A549 (cell line): ENCODE measurements around the gene PTTG1IP. TPM values are rescaled to one million over a fixed set of nuclear protein-coding genes. Genes with fewer than 3 reads are reported as not detected.

ENCODE experiments used
- ATAC-seq, 2 experiments: fragments of 200-7000 bp in 1 of 2; fragments of >200 bp in 1 of 2; cut with Nextera tagmentation in 1 of 2; cut with Tn5 transposase in 1 of 2; 3 replicates each; pipeline versions ENCODE4 v1.8.0 to v1.9.1; 2018 to 2020; ENCODE audit warnings: mild to moderate bottlenecking in 1 of 2, moderate library complexity in 1 of 2
- CTCF ChIA-PET: fragments of 300-600 bp; sonication (Branson Sonifier 250); formaldehyde crosslinking; extraction: SDS; loops from one replicate; lab custom pipeline; 2021; ENCODE audit warnings: antibody characterized with exemption, inconsistent platforms; lab: Yijun Ruan, JAX
- POLR2A ChIA-PET: fragments of 350-600 bp; formaldehyde crosslinking; extraction: SDS; loops from one replicate; lab custom pipeline; 2021; ENCODE audit warnings: antibody characterized with exemption, inconsistent platforms; lab: Yijun Ruan, JAX
- DNase-seq, 2 experiments: peaks; one replicate each; pipeline versions ENCODE4 v3.0.0 to v3.0.0-alpha.2; 2011 to 2016; ENCODE audit warnings: low read depth in 1 of 2, low spot score in 1 of 2
- FAIRE-seq: peaks from 2 replicates; lab custom pipeline; 2011; peaks lifted over from hg19 to GRCh38; lab: Jason Lieb, UNC
- H3K27ac ChIP-seq, 2 experiments: fragments of >200 bp; sonication (Bioruptor Twin); formaldehyde crosslinking; 3 replicates each; pipeline ENCODE4 v1.5.1; 2016 to 2017
- H3K4me1 ChIP-seq: fragments of >200 bp; sonication (Bioruptor Twin); formaldehyde crosslinking; 3 replicates; pipeline ENCODE4 v1.6.1; 2016
- H3K4me2 ChIP-seq: fragments of >200 bp; sonication (Bioruptor Twin); formaldehyde crosslinking; 3 replicates; pipeline ENCODE4 v1.6.1; 2016
- H3K4me3 ChIP-seq: fragments of >200 bp; sonication (Bioruptor Twin); formaldehyde crosslinking; 3 replicates; pipeline ENCODE4 v1.5.1; 2016
- H3K9me3 ChIP-seq: fragments of >200 bp; sonication (Bioruptor Twin); formaldehyde crosslinking; 3 replicates; pipeline ENCODE4 v1.6.1; 2016
- EP300 ChIP-seq, 2 experiments: fragments of >200 bp; sonication (Bioruptor Twin); formaldehyde crosslinking; IDR thresholded peaks; 2 replicates in 1 of 2; 3 replicates in 1 of 2; pipeline ENCODE4 v1.6.1; 2016 to 2017
- FOXS1 ChIP-seq: fragments of 250-450 bp; sonication (Bioruptor Pico); IDR thresholded peaks from 2 replicates; pipeline ENCODE4 v1.5.0; 2020; ENCODE audit warnings: mild to moderate bottlenecking, moderate library complexity
- GATA3 ChIP-seq: IDR thresholded peaks from 2 replicates; pipeline ENCODE4 v1.6.1; 2012; ENCODE audit warnings: borderline replicate concordance
- HOXB13 ChIP-seq: fragments of 250-450 bp; sonication (Bioruptor Pico); IDR thresholded peaks from 2 replicates; pipeline ENCODE4 v1.5.0; 2020; ENCODE audit warnings: low read depth, mild to moderate bottlenecking, moderate library complexity
- HOXB5 ChIP-seq: fragments of 250-450 bp; sonication (Bioruptor Pico); IDR thresholded peaks from 2 replicates; pipeline ENCODE4 v1.5.0; 2020; ENCODE audit warnings: mild to moderate bottlenecking, moderate library complexity
- KDM5A ChIP-seq: fragments of 200-600 bp; sonication (generic); IDR thresholded peaks from 2 replicates; pipeline ENCODE4 v1.6.1; 2016; ENCODE audit warnings: antibody characterized with exemption, mild to moderate bottlenecking
- MAZ ChIP-seq: fragments of 150-350 bp; IDR thresholded peaks from 2 replicates; pipeline ENCODE4 v1.6.1; 2014; ENCODE audit warnings: antibody characterized with exemption, low read depth, low read length, borderline replicate concordance
- NFE2L2 ChIP-seq: fragments of 150-350 bp; conservative IDR thresholded peaks from 2 replicates; pipeline ENCODE4 v1.6.1; 2014; ENCODE audit warnings: low read length
- NR3C1 ChIP-seq: fragments of >200 bp; sonication (Bioruptor Twin); formaldehyde crosslinking; IDR thresholded peaks from 3 replicates; pipeline ENCODE4 v1.6.1; 2017
- PHF8 ChIP-seq: fragments of 200-600 bp; sonication (generic); IDR thresholded peaks from 2 replicates; pipeline ENCODE4 v1.6.1; 2016; ENCODE audit warnings: low read depth, mild to moderate bottlenecking, antibody characterized with exemption, moderate library complexity, borderline replicate concordance
- RAD21 ChIP-seq, 2 experiments: fragments of >200 bp in 1 of 2; sonication (Bioruptor Twin) in 1 of 2; formaldehyde crosslinking in 1 of 2; IDR thresholded peaks in 1 of 2; conservative IDR thresholded peaks in 1 of 2; 2 replicates in 1 of 2; 3 replicates in 1 of 2; pipeline ENCODE4 v1.6.1; 2012 to 2018; ENCODE audit warnings: inconsistent platforms in 1 of 2
- RFX5 ChIP-seq: fragments of 450-650 bp; IDR thresholded peaks from 2 replicates; pipeline ENCODE4 v1.7.1; 2014; ENCODE audit warnings: antibody characterized with exemption, mild to moderate bottlenecking, moderate library complexity
- RNF2 ChIP-seq: fragments of 200-600 bp; sonication (generic); IDR thresholded peaks from 2 replicates; pipeline ENCODE4 v1.6.1; 2016; ENCODE audit warnings: low read depth, mild to moderate bottlenecking, antibody characterized with exemption, moderate library complexity, borderline replicate concordance
- SMC3 ChIP-seq: fragments of >200 bp; sonication (Bioruptor Twin); formaldehyde crosslinking; IDR thresholded peaks from 3 replicates; pipeline ENCODE4 v1.6.1; 2018; ENCODE audit warnings: inconsistent platforms
- SREBF2 ChIP-seq: fragments of 450-650 bp; IDR thresholded peaks from 2 replicates; pipeline ENCODE4 v1.6.1; 2014; ENCODE audit warnings: mild to moderate bottlenecking, moderate library complexity
- TFCP2L1 ChIP-seq: fragments of 250-450 bp; sonication (Bioruptor Pico); IDR thresholded peaks from 2 replicates; pipeline ENCODE4 v1.5.0; 2021; ENCODE audit warnings: mild to moderate bottlenecking
- ZC3H11A ChIP-seq: fragments of 450-650 bp; IDR thresholded peaks from 2 replicates; pipeline ENCODE4 v1.6.1; 2014; ENCODE audit warnings: antibody characterized with exemption, mild to moderate bottlenecking
- ZFP36 ChIP-seq: fragments of 450-650 bp; IDR thresholded peaks from 2 replicates; pipeline ENCODE4 v1.6.1; 2014; ENCODE audit warnings: borderline replicate concordance; ENCODE audit not compliant: partially characterized antibody
- ZNF302 ChIP-seq: fragments of 250-450 bp; sonication (Bioruptor Pico); IDR thresholded peaks from 2 replicates; pipeline ENCODE4 v1.9.0; 2021; ENCODE audit warnings: inconsistent platforms, mild to moderate bottlenecking, moderate library complexity
- ZSCAN20 ChIP-seq: fragments of 250-450 bp; sonication (Bioruptor Pico); IDR thresholded peaks from 2 replicates; pipeline ENCODE4 v1.8.0; 2022; ENCODE audit warnings: mild to moderate bottlenecking, moderate library complexity
- WGBS: methylation state at CpG from one replicate; pipeline ENCODE4 v1.1.6; 2017; ENCODE audit errors: missing lambda C conversion rate; 5-methylcytosine and 5-hydroxymethylcytosine counted together
- polyA plus RNA-seq, 4 experiments: library from polyadenylated mRNA; depleted of rRNA in 3 of 4; stranded (reverse); fragments of >200 nt; fragmentation: RNase III in 1 of 4; extraction: RNeasy Plus Mini Kit Qiagen cat#74134 plus additional on column Dnase treatment in 1 of 4; gene quantifications; 2 replicates in 3 of 4; 3 replicates in 1 of 4; pipeline ENCODE4 v1.2.3, GENCODE V29; 2011 to 2017
- TF ChIP-seq, protein P1 (sequence below): IDR thresholded peaks from 2 replicates; pipeline ENCODE4 v1.6.1; 2012
- TF ChIP-seq, protein P2 (sequence below): fragments of 250-450 bp; sonication (Bioruptor Pico); IDR thresholded peaks from 2 replicates; pipeline ENCODE4 v1.5.0; 2020; ENCODE audit warnings: low read depth, mild to moderate bottlenecking, moderate library complexity
- TF ChIP-seq, protein P3 (sequence below): fragments of 450-650 bp; IDR thresholded peaks from 2 replicates; pipeline ENCODE4 v1.6.1; 2014; ENCODE audit warnings: antibody characterized with exemption
- TF ChIP-seq, protein P4 (sequence below): fragments of >200 bp; sonication (Bioruptor Twin); formaldehyde crosslinking; IDR thresholded peaks from 3 replicates; pipeline ENCODE4 v1.6.1; 2016
- TF ChIP-seq, protein P5 (sequence below): fragments of 150-350 bp; IDR thresholded peaks from 2 replicates; pipeline ENCODE4 v1.6.1; 2014; ENCODE audit warnings: low read depth, mild to moderate bottlenecking, low read length

PTTG1IP gene
- polyA plus RNA-seq, 2 of the 4 experiments (the other 2 are of a cell fraction), result 98.7 to 99.4 TPM

DNA sequence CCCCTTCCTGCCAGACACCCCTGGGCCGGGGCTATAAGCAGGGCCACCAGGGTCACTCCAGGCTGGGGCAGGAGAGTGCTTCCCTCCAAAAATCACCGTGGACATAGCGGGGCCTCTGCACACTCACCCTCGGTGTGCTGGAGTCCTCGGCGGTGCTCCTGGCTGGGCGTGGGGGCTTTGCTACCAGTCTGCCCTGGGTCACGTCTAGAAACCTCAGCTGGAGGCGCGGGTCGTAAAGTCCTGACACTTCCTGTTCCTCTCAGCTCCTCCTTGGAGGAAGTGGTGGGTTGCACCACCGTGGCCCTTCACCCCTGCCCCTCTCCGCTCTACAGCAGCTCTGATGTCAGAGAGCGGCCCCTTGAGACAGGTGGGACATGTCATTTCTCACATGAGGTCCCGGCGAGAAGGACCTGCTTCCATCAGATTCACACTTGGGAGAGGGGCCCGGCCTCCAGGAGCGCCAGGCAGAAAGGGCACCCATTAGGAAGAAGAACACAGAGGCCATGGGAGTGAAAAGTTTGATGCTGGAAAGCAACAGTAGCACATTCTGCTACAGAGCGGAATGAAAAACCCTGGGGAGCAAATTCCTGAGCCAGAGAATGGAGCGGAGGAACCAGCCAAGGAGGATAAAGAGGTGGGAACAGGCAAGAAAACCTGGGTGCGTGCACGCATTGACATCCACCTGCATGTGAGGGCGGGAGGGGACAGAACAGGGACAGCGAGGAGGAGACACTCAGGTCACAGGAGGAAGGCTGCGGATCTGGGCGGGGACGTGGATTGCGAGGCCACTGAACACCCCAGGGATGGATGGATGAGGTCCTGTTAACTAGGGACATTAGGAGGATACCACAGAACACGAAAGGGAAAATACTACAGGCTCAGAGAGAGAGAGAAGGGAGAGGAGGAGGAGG is 47.5 kb upstream of the PTTG1IP start, which contains the start of gene ITGB2:
Gene ITGB2 (minus strand): TSS at position 206 of the 911 bp plus-strand sequence. CDS start 10,117 bp downstream, outside the sequence.
- DNase-seq (no peak), ATAC-seq (no peak)
- WGBS, result 90% methylated on average over 22 of the region's 29 CpGs
- peaks cover 20% of the 10 kb centered on the region; the same call in 2 of the 3 replicates for H3K4me1 ChIP-seq
- no peaks in the 10 kb centered on the region for H3K9me3 ChIP-seq
- H3K4me3 ChIP-seq, result no peak within 1 kb of the TSS
- POLR2A ChIA-PET, result no interaction called here
- CTCF ChIA-PET, result no interaction called here
- TF ChIP-seq, protein P1, sequence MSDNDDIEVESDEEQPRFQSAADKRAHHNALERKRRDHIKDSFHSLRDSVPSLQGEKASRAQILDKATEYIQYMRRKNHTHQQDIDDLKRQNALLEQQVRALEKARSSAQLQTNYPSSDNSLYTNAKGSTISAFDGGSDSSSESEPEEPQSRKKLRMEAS, result no peak
- TF ChIP-seq SREBF2 (no peak), GATA3 (no peak), SMC3 (no peak), TFCP2L1 (no peak), RFX5 (no peak), PHF8 (no peak), KDM5A (no peak), NR3C1 (no peak), ZNF302 (CRISPR knock-in tag) (no peak), FOXS1 (CRISPR knock-in tag) (no peak), ZSCAN20 (no peak), ZFP36 (no peak), HOXB5 (CRISPR knock-in tag) (no peak), RNF2 (no peak), NFE2L2 (no peak)
- TF ChIP-seq, protein P2, sequence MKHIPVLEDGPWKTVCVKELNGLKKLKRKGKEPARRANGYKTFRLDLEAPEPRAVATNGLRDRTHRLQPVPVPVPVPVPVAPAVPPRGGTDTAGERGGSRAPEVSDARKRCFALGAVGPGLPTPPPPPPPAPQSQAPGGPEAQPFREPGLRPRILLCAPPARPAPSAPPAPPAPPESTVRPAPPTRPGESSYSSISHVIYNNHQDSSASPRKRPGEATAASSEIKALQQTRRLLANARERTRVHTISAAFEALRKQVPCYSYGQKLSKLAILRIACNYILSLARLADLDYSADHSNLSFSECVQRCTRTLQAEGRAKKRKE (CRISPR knock-in tag), result no peak
- TF ChIP-seq, protein P3, sequence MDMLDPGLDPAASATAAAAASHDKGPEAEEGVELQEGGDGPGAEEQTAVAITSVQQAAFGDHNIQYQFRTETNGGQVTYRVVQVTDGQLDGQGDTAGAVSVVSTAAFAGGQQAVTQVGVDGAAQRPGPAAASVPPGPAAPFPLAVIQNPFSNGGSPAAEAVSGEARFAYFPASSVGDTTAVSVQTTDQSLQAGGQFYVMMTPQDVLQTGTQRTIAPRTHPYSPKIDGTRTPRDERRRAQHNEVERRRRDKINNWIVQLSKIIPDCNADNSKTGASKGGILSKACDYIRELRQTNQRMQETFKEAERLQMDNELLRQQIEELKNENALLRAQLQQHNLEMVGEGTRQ, result no peak
- TF ChIP-seq, protein P4, sequence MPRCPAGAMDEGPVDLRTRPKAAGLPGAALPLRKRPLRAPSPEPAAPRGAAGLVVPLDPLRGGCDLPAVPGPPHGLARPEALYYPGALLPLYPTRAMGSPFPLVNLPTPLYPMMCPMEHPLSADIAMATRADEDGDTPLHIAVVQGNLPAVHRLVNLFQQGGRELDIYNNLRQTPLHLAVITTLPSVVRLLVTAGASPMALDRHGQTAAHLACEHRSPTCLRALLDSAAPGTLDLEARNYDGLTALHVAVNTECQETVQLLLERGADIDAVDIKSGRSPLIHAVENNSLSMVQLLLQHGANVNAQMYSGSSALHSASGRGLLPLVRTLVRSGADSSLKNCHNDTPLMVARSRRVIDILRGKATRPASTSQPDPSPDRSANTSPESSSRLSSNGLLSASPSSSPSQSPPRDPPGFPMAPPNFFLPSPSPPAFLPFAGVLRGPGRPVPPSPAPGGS, result no peak
- TF ChIP-seq, all 56 proteins: peak for 0
- FAIRE-seq, result no peak
- H3K4me2 ChIP-seq, result no peak within 1 kb of the TSS
- H3K27ac ChIP-seq, result peak within 1 kb of the TSS in 1 of 2 experiments; percentile 46; a peak in 2 of 6 replicates

DNA sequence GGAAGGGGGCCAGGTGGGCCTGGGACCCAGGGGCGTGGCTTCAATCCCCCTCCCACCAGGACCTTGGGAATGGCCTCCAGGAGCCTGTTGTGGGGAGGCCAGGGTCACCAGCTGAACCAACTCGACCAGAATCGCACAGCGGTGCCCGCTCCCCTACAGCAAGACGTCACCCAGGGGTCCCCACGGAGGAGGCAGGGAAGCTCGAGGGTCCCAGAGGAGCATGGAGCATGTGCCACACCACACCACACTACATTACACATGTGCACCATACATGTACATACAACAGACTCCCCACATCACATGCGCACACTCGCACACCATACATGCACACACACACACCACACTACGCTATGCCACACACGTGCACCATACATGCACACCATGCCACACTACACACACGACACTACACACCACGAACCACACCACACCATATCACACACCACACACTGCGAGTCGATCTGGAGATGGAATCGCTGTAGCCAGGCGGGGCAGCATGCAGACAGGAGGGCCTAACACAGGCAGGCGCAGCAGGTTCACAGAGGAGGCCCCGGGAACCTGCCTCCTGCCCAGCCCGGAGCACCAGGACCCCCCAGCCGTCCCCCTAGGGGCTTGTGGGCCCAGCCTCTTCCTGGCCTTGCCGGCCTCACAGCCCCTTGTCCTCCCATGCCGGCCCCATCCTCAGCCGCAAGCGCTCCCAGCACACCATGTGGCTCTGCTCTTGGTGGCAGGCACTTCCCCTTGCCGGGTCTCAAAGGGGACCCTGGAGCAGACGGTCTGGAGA is 46.6 kb upstream of the PTTG1IP start:
- ChIA-PET POLR2A (no interaction called here), CTCF (interaction anchor here (0.7 to 1.3 kb wide), 3 partner anchors 12 to 126 kb away, joined by 3 to 5 read pairs (median 3); no protein-coding TSS in a partner anchor)
- H3K4me2 ChIP-seq, result no peak overlapping the region
- ATAC-seq (no peak; a peak in 1 of 6 replicates), FAIRE-seq (no peak), DNase-seq (no peak)
- no peak overlapping the region for H3K4me3 ChIP-seq
- H3K4me1 ChIP-seq, result peaks cover 17% of the 10 kb centered on the region; the same call in 2 of the 3 replicates
- H3K9me3 ChIP-seq, result no peaks in the 10 kb centered on the region
- WGBS, result 68% methylated on average over 8 of the region's 28 CpGs
- H3K27ac ChIP-seq, result peak overlapping the region in 1 of 2 experiments; percentile 46; a peak in 2 of 6 replicates
- TF ChIP-seq, protein P1, result no peak
- TF ChIP-seq NR3C1 (no peak), RAD21 (conservative IDR thresholded peaks at IDR 0.05 in 1 of 2, IDR thresholded peaks at IDR 0.05 in 1 of 2) (no peak), KDM5A (no peak), HOXB5 (CRISPR knock-in tag) (no peak), SREBF2 (no peak), EP300 (IDR thresholded peaks at IDR 0.05) (no peak), ZC3H11A (no peak), HOXB13 (CRISPR knock-in tag) (no peak), MAZ (no peak), PHF8 (no peak)
- TF ChIP-seq, protein P5, sequence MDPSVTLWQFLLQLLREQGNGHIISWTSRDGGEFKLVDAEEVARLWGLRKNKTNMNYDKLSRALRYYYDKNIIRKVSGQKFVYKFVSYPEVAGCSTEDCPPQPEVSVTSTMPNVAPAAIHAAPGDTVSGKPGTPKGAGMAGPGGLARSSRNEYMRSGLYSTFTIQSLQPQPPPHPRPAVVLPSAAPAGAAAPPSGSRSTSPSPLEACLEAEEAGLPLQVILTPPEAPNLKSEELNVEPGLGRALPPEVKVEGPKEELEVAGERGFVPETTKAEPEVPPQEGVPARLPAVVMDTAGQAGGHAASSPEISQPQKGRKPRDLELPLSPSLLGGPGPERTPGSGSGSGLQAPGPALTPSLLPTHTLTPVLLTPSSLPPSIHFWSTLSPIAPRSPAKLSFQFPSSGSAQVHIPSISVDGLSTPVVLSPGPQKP, result no peak
- TF ChIP-seq, protein P3, result no peak
